ENCODE results near the gene ATP5PO.

Gene ATP5PO

GRCh38 chr21:33860332-33860879, 55.2 kb downstream of the ATP5PO start:
- no peak overlapping the region for H3K4me3 ChIP-seq (ENCODE audit: severe bottlenecking)
- no peaks in the 10 kb centered on the region for H3K36me3 ChIP-seq (ENCODE audit: low read depth)
- H3K9me3 ChIP-seq (ENCODE audit: severe bottlenecking) = no peaks in the 10 kb centered on the region
- DNase-seq (ENCODE audit: low spot score) = no peak
- no peak overlapping the region for H3K27ac ChIP-seq (ENCODE audit: poor library complexity, severe bottlenecking)
- H3K4me1 ChIP-seq (ENCODE audit: insufficient read depth, poor library complexity, severe bottlenecking) = no peaks in the 10 kb centered on the region
- no peak for ATAC-seq (ENCODE audit: low read depth)
- TF ChIP-seq, protein P1, sequence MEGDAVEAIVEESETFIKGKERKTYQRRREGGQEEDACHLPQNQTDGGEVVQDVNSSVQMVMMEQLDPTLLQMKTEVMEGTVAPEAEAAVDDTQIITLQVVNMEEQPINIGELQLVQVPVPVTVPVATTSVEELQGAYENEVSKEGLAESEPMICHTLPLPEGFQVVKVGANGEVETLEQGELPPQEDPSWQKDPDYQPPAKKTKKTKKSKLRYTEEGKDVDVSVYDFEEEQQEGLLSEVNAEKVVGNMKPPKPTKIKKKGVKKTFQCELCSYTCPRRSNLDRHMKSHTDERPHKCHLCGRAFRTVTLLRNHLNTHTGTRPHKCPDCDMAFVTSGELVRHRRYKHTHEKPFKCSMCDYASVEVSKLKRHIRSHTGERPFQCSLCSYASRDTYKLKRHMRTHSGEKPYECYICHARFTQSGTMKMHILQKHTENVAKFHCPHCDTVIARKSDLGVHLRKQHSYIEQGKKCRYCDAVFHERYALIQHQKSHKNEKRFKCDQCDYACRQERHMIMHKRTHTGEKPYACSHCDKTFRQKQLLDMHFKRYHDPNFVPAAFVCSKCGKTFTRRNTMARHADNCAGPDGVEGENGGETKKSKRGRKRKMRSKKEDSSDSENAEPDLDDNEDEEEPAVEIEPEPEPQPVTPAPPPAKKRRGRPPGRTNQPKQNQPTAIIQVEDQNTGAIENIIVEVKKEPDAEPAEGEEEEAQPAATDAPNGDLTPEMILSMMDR (IDR thresholded peaks at IDR 0.05; ENCODE audit: poor library complexity, severe bottlenecking) = no peak
- H3K27me3 ChIP-seq (ENCODE audit: insufficient read depth, poor library complexity, severe bottlenecking) = no peaks in the 10 kb centered on the region

GRCh38 chr21:33859373-33860102, 56.1 kb downstream of the ATP5PO start:
- no peaks in the 10 kb centered on the region for H3K27me3 ChIP-seq (ENCODE audit: insufficient read depth, poor library complexity, severe bottlenecking)
- DNase-seq (ENCODE audit: low spot score) = no peak
- H3K4me3 ChIP-seq (ENCODE audit: severe bottlenecking) = no peak overlapping the region
- no peaks in the 10 kb centered on the region for H3K9me3 ChIP-seq (ENCODE audit: severe bottlenecking)
- ATAC-seq (ENCODE audit: low read depth) = no peak
- no peaks in the 10 kb centered on the region for H3K36me3 ChIP-seq (ENCODE audit: low read depth)
- H3K4me1 ChIP-seq (ENCODE audit: insufficient read depth, poor library complexity, severe bottlenecking) = peaks cover 6% of the 10 kb centered on the region
- TF ChIP-seq, protein P1 (IDR thresholded peaks at IDR 0.05; ENCODE audit: poor library complexity, severe bottlenecking) = no peak
- H3K27ac ChIP-seq (ENCODE audit: poor library complexity, severe bottlenecking) = no peak overlapping the region

DNA sequence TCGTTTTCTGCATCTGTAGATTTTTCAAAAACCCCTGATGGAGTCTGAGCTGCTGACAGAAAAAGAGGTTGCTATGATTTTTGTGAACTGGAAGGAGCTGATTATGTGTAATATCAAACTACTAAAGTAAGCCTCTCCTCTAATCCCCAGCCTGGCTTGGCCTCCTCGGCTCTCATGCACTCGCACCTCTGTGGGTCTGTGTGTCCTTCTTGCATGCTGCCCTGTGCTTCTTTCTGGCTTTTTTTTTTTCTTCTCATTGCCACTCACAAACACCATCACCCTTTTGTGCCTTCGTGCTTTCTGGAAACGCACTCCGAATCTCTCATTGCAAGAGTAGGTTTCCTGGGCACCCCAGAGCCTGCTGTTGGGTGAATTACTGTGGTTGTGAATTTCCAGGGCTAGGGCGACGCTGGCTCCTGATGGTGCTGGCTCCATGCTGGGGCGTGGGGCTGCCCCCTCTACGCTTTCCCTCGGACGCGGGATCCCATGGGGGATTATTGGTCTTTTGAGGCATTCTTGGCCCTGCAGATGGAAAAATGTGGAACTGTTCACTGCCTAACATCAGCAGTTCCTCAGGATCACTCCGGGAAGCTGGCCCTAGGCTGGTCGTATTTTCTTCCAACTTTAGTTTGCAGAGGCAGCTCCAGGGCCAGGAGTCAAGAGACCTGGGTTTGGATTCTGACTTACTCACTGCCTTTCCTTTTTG, 56.8 kb downstream of the ATP5PO start:
- H3K27ac ChIP-seq (ENCODE audit: poor library complexity, severe bottlenecking) = no peak overlapping the region
- no peaks in the 10 kb centered on the region for H3K27me3 ChIP-seq (ENCODE audit: insufficient read depth, poor library complexity, severe bottlenecking)
- H3K9me3 ChIP-seq (ENCODE audit: severe bottlenecking) = no peaks in the 10 kb centered on the region
- TF ChIP-seq, protein P1 (IDR thresholded peaks at IDR 0.05; ENCODE audit: poor library complexity, severe bottlenecking) = no peak
- H3K4me3 ChIP-seq (ENCODE audit: severe bottlenecking) = no peak overlapping the region
- peaks cover 13% of the 10 kb centered on the region for H3K4me1 ChIP-seq (ENCODE audit: insufficient read depth, poor library complexity, severe bottlenecking)
- no peaks in the 10 kb centered on the region for H3K36me3 ChIP-seq (ENCODE audit: low read depth)
- DNase-seq (ENCODE audit: low spot score) (no peak), ATAC-seq (ENCODE audit: low read depth) (no peak)

DNA sequence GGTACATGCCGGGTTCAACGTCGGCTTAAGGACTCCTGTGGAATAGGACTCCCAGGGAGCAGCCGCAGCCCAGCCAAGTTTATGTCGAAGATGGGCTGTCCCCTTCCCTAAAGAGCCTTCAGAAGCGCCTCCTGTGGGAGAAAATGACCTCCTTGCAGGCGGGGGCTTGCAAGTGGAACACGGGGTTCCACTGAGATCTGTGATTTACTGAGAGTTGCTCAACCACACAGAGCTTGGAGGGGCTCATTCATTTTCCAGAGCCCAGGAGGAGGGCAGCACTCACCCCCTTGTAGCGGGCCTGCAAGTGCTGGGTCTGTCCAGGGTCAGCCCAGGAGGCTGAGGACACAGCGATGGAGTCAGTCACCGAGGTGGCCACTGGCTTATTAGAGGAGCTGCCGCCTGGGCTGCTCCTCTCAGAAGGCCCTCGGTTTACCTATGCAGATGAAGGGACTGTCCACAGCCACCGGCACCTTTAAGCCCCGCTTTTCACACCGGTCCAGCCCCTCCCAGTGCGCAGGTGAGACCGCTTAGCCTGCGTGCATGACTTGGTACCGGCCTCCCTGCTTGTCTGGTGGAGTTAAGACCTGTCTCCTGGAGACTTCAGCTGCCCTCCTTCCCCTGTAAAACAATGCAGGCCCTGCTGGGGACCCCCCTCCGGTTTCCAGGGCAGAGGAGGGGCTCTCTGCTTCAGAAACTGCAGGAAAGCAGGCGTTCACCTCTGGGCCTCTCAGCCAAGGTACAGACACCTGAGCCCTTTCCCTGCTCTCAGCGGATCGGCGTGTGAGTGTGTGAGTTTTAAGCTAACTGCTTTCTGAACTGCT, 57.5 kb downstream of the ATP5PO start:
- Histone ChIP-seq H3K36me3 (ENCODE audit: low read depth) (no peaks in the 10 kb centered on the region), H3K4me1 (ENCODE audit: insufficient read depth, poor library complexity, severe bottlenecking) (peaks cover 14% of the 10 kb centered on the region), H3K27ac (ENCODE audit: poor library complexity, severe bottlenecking) (no peak overlapping the region), H3K27me3 (ENCODE audit: insufficient read depth, poor library complexity, severe bottlenecking) (no peaks in the 10 kb centered on the region), H3K4me3 (ENCODE audit: severe bottlenecking) (no peak overlapping the region), H3K9me3 (ENCODE audit: severe bottlenecking) (no peaks in the 10 kb centered on the region)
- DNase-seq (ENCODE audit: low spot score) (no peak), ATAC-seq (ENCODE audit: low read depth) (no peak)
- TF ChIP-seq, protein P1 (IDR thresholded peaks at IDR 0.05; ENCODE audit: poor library complexity, severe bottlenecking) = no peak

Measured in RWPE2 (cell line).